K562 (cell line): ENCODE measurements around the gene PIGQ.

Source experiments
- ATF1 ChIP-seq, 2 experiments: fragments of 450-650 bp in 1 of 2; IDR thresholded peaks; 2 replicates each; pipeline ENCODE4 v1.6.1; 2016; ENCODE audit warnings: missing compliant biosample characterization in 1 of 2, missing genetic modification characterization in 1 of 2
- CTCF ChIP-seq, 3 experiments: IDR thresholded peaks in 2 of 3; conservative IDR thresholded peaks in 1 of 3; 2 replicates each; pipeline ENCODE4 v1.5.1; 2011 to 2012; ENCODE audit warnings: low read length in 3 of 3, mild to moderate bottlenecking in 3 of 3, control low read depth in 2 of 3, improper control_type of control experiment in 1 of 3, inconsistent platforms in 1 of 3, low read depth in 1 of 3, mixed read lengths in 1 of 3, moderate library complexity in 1 of 3; ENCODE audit not compliant: insufficient read depth in 2 of 3
- EP300 ChIP-seq: IDR thresholded peaks from 2 replicates; pipeline ENCODE4 v1.6.1; 2012; ENCODE audit warnings: low read length, improper control_type of control experiment
- RCOR1 ChIP-seq, 2 experiments: IDR thresholded peaks; 2 replicates each; pipeline ENCODE4 v1.6.1; 2012; ENCODE audit warnings: low read depth in 2 of 2, low read length in 2 of 2, borderline replicate concordance in 1 of 2, improper control_type of control experiment in 1 of 2
- SMAD3 ChIP-seq: fragments of 450-650 bp; formaldehyde crosslinking; conservative IDR thresholded peaks from 2 replicates; pipeline ENCODE4 v1.4.0; 2020; ENCODE audit warnings: mild to moderate bottlenecking
- ZNF121 ChIP-seq: sonication (generic); formaldehyde crosslinking; conservative IDR thresholded peaks from 2 replicates; pipeline ENCODE4 v1.8.0; 2022; ENCODE audit warnings: missing genetic modification reagents

GRCh38 chr16:593406-593805, 23.6 kb downstream of the PIGQ start:
- TF ChIP-seq RCOR1 (IDR thresholded peaks at IDR 0.05; ENCODE audit: borderline replicate concordance in 1 of 2, low read depth in 2 of 2, low read length in 2 of 2) (no peak), ATF1 (CRISPR knock-in tag; IDR thresholded peaks at IDR 0.05) (no peak), ATF1 (tag; IDR thresholded peaks at IDR 0.05) (no peak), SMAD3 (no peak), EP300 (no peak), ZNF121 (no peak), CTCF (IDR thresholded peaks at IDR 0.05 in 2 of 3, conservative IDR thresholded peaks at IDR 0.05 in 1 of 3; ENCODE audit: insufficient read depth in 2 of 3, low read depth in 1 of 3, low read length in 3 of 3) (no peak)
